DND-41 (cell line): ENCODE results near the gene CACTIN.

Experiments used
- ATAC-seq: fragments of 200-7000 bp; cut with Tn5 transposase; 3 replicates; pipeline ENCODE4 v1.9.1; 2021; ENCODE audit warnings: low read depth; ENCODE audit not compliant: insufficient read depth
- DNase-seq: peaks from one replicate; pipeline ENCODE4 v3.0.0-alpha.2; 2020
- H2AFZ ChIP-seq: 2 replicates; pipeline ENCODE4 v1.6.0; 2012; ENCODE audit warnings: low read depth, low read length
- H3K27ac ChIP-seq: 2 replicates; pipeline ENCODE4 v1.5.1; 2012; ENCODE audit warnings: low read length, inconsistent platforms
- H3K27me3 ChIP-seq: fragments of 200-600 bp; sonication (generic); 2 replicates; pipeline ENCODE4 v1.6.0; 2012; ENCODE audit warnings: low read length, mild to moderate bottlenecking, inconsistent platforms; ENCODE audit not compliant: insufficient read depth, poor library complexity
- H3K36me3 ChIP-seq: 2 replicates; pipeline ENCODE4 v1.5.1; 2012; ENCODE audit warnings: low read length, inconsistent platforms; ENCODE audit not compliant: insufficient read depth
- H3K4me1 ChIP-seq: 2 replicates; pipeline ENCODE4 v1.5.1; 2012; ENCODE audit warnings: mild to moderate bottlenecking, low read length; ENCODE audit not compliant: insufficient read depth
- H3K4me2 ChIP-seq: 2 replicates; pipeline ENCODE4 v1.6.0; 2012; ENCODE audit warnings: mild to moderate bottlenecking, moderate library complexity, low read length, inconsistent platforms; ENCODE audit not compliant: insufficient read depth
- H3K4me3 ChIP-seq, 2 experiments: fragments of 200-600 bp in 1 of 2; shearing (Covaris generic) in 1 of 2; 2 replicates each; pipeline ENCODE4 v1.5.1; 2012 to 2016; ENCODE audit warnings: inconsistent platforms in 2 of 2, low read length in 2 of 2, mild to moderate bottlenecking in 2 of 2, low read depth in 1 of 2, moderate library complexity in 1 of 2
- H3K79me2 ChIP-seq: 2 replicates; pipeline ENCODE4 v1.6.0; 2012; ENCODE audit warnings: low read length, inconsistent platforms; ENCODE audit not compliant: insufficient read depth
- H3K9ac ChIP-seq: 2 replicates; pipeline ENCODE4 v1.6.0; 2012; ENCODE audit warnings: low read depth, mild to moderate bottlenecking, inconsistent platforms, low read length, moderate library complexity
- H3K9me3 ChIP-seq: 2 replicates; pipeline ENCODE4 v1.5.1; 2012; ENCODE audit warnings: low read length, moderate library complexity, mild to moderate bottlenecking, inconsistent platforms; ENCODE audit not compliant: insufficient read depth, severe bottlenecking
- H4K20me1 ChIP-seq: 2 replicates; pipeline ENCODE4 v1.6.0; 2012; ENCODE audit warnings: low read length; ENCODE audit not compliant: insufficient read depth
- EZH2 ChIP-seq: IDR thresholded peaks from 3 replicates; pipeline ENCODE4 v1.6.1; 2012; ENCODE audit warnings: borderline replicate concordance, low read depth, mild to moderate bottlenecking, moderate library complexity, low read length, inconsistent platforms; ENCODE audit not compliant: severe bottlenecking
- TF ChIP-seq, protein P1 (sequence below): IDR thresholded peaks from 2 replicates; pipeline ENCODE4 v1.5.1; 2012; ENCODE audit warnings: borderline replicate concordance, low read length, moderate library complexity, mild to moderate bottlenecking; ENCODE audit not compliant: poor library complexity, severe bottlenecking; ENCODE audit errors: extremely low read depth

The CACTIN gene

GRCh38 chr19:3578390-3578789 lies 48.2 kb downstream of the CACTIN start:
- Histone ChIP-seq H3K27me3 (no peaks in the 10 kb centered on the region), H3K4me3 (no peak overlapping the region), H4K20me1 (0 out of 2 replicates have a peak, but pooled peaks cover 5% of the 10 kb centered on the region), H2AFZ (no peak overlapping the region), H3K9me3 (no peaks in the 10 kb centered on the region), H3K4me1 (peaks cover 7% of the 10 kb centered on the region), H3K36me3 (peaks cover 27% of the 10 kb centered on the region), H3K9ac (no peak overlapping the region), H3K79me2 (peaks cover 4% of the 10 kb centered on the region), H3K27ac (no peak overlapping the region), H3K4me2 (no peak overlapping the region)
- DNase-seq (no peak), ATAC-seq (no peak)
- TF ChIP-seq, protein P1, sequence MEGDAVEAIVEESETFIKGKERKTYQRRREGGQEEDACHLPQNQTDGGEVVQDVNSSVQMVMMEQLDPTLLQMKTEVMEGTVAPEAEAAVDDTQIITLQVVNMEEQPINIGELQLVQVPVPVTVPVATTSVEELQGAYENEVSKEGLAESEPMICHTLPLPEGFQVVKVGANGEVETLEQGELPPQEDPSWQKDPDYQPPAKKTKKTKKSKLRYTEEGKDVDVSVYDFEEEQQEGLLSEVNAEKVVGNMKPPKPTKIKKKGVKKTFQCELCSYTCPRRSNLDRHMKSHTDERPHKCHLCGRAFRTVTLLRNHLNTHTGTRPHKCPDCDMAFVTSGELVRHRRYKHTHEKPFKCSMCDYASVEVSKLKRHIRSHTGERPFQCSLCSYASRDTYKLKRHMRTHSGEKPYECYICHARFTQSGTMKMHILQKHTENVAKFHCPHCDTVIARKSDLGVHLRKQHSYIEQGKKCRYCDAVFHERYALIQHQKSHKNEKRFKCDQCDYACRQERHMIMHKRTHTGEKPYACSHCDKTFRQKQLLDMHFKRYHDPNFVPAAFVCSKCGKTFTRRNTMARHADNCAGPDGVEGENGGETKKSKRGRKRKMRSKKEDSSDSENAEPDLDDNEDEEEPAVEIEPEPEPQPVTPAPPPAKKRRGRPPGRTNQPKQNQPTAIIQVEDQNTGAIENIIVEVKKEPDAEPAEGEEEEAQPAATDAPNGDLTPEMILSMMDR = no peak
- no peak for TF ChIP-seq EZH2

DNA sequence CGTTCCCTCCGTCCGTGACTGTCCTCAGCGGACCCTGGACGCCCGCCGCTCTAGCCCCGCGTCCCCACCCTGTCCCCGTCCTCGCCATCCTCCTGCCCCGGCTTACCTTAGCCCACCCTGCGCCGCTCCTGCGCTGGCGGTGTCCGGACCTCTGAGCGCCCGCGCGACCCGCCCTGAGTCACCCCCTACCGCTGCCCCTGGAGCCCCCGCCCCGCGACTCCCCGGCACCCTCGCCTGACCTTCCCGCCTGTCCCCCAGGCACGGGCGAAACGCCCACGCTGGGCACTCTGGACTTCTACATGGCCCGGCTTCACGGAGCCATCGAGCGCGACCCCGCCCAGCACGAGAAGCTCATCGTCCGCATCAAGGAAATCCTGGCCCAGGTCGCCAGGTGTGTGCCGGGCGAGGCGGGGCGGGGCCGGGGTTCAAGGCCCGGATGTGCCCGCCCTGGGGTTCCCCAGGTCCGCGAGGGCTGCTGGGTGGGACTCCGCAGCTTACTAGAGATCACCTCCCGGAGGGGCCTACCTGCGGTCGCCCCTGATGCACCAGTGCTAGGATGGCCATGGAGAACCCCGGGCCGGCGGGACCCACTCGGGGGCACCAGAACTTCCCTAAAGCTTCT lies 48.8 kb downstream of the CACTIN start:
- 0 out of 2 replicates have a peak, but pooled peaks cover 5% of the 10 kb centered on the region for H4K20me1 ChIP-seq

DNA sequence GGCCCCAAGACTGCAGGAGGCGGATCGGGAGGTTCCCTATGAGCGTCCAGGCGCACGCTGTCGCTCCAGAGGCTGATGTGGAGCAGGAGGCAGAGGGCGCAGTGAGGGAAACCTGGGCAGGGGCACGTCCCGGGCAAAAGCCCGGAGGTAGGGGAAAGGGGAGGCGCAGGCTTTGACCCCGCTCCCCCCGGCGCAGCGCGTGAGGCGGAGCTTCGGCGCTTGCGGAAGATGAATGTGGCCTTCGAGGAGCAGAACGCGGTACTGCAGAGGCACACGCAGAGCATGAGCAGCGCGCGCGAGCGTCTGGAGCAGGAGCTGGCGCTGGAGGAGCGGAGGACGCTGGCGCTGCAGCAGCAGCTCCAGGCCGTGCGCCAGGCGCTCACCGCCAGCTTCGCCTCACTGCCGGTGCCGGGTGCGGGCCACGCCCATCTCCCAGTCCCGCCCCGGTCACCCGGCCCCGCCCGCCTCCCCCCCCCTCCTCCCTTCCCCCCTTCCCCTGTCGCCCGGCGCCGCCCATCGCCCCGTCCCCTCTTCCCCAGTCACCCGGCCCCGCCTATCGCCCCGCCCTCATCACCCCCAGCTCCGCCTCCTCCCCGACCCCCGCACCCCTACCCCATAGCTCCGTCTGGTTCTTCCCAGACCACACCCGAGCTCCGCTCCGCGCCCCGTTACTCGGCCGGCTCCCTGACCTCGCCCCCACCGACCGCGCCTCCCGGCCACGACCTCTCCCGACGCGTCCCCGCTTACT lies 49.7 kb downstream of the CACTIN start:
- Histone ChIP-seq H3K4me1 (peaks cover 15% of the 10 kb centered on the region), H3K9me3 (no peaks in the 10 kb centered on the region), H3K36me3 (peaks cover 27% of the 10 kb centered on the region), H4K20me1 (0 out of 2 replicates have a peak, but pooled peaks cover 5% of the 10 kb centered on the region), H3K27ac (no peak overlapping the region), H3K79me2 (peaks cover 9% of the 10 kb centered on the region), H3K4me3 (no peak overlapping the region), H3K4me2 (no peak overlapping the region), H2AFZ (no peak overlapping the region), H3K9ac (no peak overlapping the region), H3K27me3 (no peaks in the 10 kb centered on the region)
- ATAC-seq (no peak), DNase-seq (no peak)
- TF ChIP-seq EZH2 = no peak
- TF ChIP-seq, protein P1 = no peak

More for the DNA sequence above, 48.8 kb downstream of the CACTIN start:
- peaks cover 9% of the 10 kb centered on the region for H3K4me1 ChIP-seq
- H3K4me3 ChIP-seq = no peak overlapping the region
- peaks cover 9% of the 10 kb centered on the region for H3K79me2 ChIP-seq
- no peak for DNase-seq
- no peak overlapping the region for H3K27ac ChIP-seq
- peaks cover 27% of the 10 kb centered on the region for H3K36me3 ChIP-seq
- ATAC-seq = no peak
- no peaks in the 10 kb centered on the region for H3K9me3 ChIP-seq
- TF ChIP-seq, protein P1 = no peak
- TF ChIP-seq EZH2 = no peak
- no peak overlapping the region for H3K4me2 ChIP-seq
- no peaks in the 10 kb centered on the region for H3K27me3 ChIP-seq
- no peak overlapping the region for H3K9ac ChIP-seq
- H2AFZ ChIP-seq = no peak overlapping the region
